Fibroblast of the aortic adventitia (primary cell): ENCODE results near the gene PTGES3. TPM values are rescaled to one million over a fixed set of nuclear protein-coding genes. Genes with fewer than 3 reads are reported as not detected.
"Not testable (repeated sequence)": the region's sequence is repeated elsewhere in the genome, so short reads cannot be mapped to it uniquely, and the experiment has no call there.

Experiments used
- DNase-seq: peaks from one replicate; pipeline ENCODE4 v3.0.0-alpha.2; 2010; ENCODE audit warnings: low read depth
- H3K4me3 ChIP-seq: 2 replicates; pipeline ENCODE4 v1.5.1; 2011; ENCODE audit warnings: low read depth, mild to moderate bottlenecking, control low read depth, low read length, moderate library complexity
- total RNA-seq: library from RNA; depleted of rRNA; stranded (reverse); fragments of >200 nt; gene quantifications from 2 replicates; pipeline ENCODE4 v1.2.3, GENCODE V29; 2012; ENCODE audit warnings: low replicate concordance
- TF ChIP-seq, protein P1 (sequence below): IDR thresholded peaks from 2 replicates; pipeline ENCODE4 v1.5.1; 2011; ENCODE audit warnings: mild to moderate bottlenecking, low read length, control low read depth, inconsistent platforms; ENCODE audit not compliant: insufficient read depth

PTGES3 gene
- total RNA-seq, 1 donor = 129 TPM

DNA sequence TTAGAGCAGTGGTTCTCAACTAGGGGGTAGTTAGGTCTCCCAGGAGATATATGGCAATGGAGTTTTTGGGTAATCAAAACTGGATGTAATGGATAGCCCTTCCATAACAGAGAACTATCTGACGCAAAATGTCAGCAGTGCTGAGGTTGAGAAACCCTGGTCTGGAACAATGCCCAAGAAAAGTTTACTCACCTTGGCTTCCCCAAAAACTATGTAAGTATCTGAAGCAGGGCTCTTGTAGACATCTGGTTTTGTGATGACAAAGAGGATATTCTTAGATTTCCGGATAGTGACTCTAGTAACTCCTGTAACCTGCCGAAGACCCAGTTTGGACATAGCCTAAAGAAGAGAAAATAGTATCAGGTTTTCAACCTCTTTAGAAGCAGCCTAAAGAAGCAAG lies 25.3 kb upstream of the PTGES3 start:
- TF ChIP-seq, protein P1, sequence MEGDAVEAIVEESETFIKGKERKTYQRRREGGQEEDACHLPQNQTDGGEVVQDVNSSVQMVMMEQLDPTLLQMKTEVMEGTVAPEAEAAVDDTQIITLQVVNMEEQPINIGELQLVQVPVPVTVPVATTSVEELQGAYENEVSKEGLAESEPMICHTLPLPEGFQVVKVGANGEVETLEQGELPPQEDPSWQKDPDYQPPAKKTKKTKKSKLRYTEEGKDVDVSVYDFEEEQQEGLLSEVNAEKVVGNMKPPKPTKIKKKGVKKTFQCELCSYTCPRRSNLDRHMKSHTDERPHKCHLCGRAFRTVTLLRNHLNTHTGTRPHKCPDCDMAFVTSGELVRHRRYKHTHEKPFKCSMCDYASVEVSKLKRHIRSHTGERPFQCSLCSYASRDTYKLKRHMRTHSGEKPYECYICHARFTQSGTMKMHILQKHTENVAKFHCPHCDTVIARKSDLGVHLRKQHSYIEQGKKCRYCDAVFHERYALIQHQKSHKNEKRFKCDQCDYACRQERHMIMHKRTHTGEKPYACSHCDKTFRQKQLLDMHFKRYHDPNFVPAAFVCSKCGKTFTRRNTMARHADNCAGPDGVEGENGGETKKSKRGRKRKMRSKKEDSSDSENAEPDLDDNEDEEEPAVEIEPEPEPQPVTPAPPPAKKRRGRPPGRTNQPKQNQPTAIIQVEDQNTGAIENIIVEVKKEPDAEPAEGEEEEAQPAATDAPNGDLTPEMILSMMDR = no peak
- no peak for DNase-seq
- no peak overlapping the region for H3K4me3 ChIP-seq

DNA sequence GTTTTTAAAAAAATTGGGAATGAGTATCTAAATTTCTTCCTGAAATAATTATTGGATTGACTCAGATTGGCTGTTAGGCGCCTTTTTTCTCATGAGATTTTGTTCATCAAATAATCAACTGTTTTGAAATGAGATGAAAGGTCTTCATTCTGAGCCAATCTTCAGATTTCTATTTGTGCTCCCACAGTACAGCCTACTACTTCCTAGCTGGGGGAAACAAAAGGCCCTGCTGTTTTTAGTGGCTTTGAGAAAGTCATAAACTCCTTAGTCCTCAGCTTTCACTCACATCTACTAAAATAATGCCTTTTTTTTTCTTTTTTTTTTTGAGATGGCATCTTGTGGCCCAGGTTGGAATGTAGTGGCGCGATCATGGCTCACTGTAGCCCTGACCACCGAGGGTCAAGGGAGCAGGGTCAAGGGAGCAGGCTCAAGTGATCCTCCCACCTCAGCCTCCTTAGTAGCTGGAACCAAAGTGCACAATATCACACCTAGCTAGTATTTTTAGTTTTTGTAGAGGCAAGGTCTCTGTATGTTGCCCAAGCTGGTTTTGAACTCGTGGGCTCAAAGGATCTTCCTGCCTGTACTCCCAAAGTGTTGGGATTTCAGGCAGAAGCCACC lies 21.8 kb upstream of the PTGES3 start:
- no peak overlapping the region for H3K4me3 ChIP-seq
- TF ChIP-seq, protein P1 = no peak
- DNase-seq = no peak

DNA sequence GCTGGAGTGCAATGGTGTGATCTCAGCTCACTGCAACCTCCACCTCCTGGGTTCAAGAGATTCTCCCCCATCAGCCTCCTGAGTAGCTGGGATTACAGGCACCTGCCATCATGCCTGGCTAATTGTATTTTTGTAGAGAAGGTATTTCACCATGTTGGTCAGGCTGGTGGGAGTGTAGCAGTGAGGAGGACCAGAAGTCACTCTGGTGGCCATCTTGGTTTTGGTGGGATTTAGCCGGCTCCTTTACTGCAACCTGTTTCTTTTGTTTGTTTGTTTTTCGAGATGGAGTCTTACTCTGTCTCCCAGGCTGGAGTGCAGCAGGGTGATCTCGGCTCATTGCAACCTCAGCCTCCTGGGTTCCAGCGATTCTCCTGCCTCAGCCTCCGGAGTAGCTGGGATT lies 16.4 kb upstream of the PTGES3 start:
- not testable (repeated sequence) for DNase-seq, H3K4me3 ChIP-seq

DNA sequence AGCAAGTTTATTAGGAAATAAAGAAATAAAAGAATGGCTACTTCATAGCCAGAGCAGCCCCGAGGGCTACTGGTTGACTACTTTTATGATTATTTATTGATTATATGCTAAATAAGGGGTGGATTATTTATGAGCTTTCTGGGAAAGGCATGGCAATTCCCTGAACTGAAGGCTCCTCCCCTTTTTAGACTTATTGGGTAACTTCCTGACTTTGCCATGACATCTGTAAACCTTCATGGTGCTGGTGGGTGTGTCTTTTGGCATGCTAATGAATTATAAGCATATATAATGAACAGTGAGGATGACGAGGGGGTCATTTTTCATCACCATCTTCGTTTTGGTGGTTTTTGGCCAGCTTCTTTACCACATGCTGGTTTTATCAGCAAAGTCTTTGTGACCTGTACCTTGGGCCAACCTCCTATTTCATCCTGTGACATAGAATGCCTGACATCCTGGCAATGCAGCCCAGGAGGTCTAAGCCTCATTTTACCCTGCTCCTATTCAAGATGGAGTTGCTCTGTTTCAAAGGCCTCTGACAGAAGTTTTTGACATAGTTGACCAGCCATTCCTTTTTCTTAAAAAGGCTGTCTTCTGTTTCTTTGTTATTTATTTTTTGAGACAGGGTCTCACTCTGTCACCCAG lies 11.1 kb upstream of the PTGES3 start:
- H3K4me3 ChIP-seq = no peak overlapping the region
- DNase-seq = no peak
- TF ChIP-seq, protein P1 = no peak

DNA sequence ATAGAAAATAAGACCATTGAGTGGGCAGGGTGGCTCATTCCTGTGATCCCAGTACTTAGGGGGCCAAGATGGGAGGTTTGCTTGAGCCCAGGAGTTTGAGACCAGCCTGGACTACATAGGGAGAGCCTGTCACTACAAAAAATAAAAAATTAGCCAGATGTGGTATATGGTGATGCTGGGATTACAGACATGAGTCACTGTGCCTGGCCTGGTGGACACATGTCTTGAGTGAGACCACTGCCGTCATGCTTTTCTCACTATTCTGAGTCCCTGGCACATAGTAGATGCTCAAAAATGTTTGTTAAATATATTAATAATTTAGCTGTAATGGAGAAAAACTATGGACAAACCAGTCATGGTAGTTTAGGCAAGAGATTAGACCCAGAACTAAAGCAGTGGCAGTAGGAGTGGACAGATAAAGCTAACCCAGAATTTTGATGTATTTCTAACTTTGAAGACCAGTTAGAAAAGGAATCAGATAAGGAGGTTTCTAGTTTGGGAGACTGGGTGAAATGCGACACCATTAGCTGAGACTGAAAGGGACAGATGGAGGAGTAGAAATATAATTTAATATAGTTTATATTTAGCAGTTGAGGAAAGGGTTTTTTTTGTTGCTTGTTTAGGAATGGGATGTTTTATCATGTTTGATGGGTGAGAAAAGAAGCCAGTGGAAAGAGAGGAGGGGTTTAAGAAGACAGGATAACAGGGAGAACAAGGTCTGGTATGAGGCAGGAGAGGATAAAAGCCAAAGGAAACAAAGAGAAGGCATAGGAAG lies 7.4 kb upstream of the PTGES3 start:
- no peak overlapping the region for H3K4me3 ChIP-seq
- TF ChIP-seq, protein P1 = no peak
- no peak for DNase-seq

DNA sequence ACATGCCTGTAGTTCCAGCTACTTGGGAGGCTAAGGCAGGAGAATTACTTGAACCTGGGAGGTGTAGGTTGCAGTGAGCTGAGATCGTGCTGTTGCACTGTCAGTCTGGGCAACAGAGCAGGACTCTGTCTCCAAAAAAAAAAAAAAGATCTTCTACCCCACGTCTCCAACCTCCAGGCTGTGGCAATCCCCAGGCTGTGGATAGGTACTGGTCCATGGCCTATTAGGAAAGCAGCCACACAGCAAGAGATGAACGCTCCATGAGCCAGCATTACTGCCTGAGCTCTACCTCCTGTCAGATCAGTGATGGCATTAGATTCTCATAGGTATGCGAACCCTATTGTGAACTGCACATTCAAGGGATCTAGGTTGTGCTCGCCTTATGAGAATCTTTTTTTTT lies 6.1 kb upstream of the PTGES3 start:
- TF ChIP-seq, protein P1 = no peak
- H3K4me3 ChIP-seq = no peak overlapping the region
- DNase-seq = no peak

DNA sequence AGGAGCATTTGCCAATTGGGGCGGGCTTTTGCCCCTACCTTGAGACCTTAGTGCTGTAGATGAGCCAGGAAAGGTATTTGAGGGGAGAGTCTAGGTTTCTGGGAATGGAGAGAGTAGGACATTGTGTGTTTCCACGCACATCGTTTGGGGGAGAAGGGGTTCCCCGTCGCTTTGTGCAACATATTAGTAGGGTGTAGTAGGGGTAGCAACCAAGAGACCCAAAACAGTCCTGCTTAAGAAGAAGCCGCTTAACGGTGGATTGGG lies 694 bp upstream of the PTGES3 start:
- TF ChIP-seq, protein P1 = no peak
- peak overlapping the region; percentile 67 for H3K4me3 ChIP-seq
- no peak for DNase-seq
